Measurements from ENCODE around the gene BCAS3.

GRCh38 chr17:61426482-61427304 lies 749.0 kb downstream of the BCAS3 start:
- TF ChIP-seq, protein P1, sequence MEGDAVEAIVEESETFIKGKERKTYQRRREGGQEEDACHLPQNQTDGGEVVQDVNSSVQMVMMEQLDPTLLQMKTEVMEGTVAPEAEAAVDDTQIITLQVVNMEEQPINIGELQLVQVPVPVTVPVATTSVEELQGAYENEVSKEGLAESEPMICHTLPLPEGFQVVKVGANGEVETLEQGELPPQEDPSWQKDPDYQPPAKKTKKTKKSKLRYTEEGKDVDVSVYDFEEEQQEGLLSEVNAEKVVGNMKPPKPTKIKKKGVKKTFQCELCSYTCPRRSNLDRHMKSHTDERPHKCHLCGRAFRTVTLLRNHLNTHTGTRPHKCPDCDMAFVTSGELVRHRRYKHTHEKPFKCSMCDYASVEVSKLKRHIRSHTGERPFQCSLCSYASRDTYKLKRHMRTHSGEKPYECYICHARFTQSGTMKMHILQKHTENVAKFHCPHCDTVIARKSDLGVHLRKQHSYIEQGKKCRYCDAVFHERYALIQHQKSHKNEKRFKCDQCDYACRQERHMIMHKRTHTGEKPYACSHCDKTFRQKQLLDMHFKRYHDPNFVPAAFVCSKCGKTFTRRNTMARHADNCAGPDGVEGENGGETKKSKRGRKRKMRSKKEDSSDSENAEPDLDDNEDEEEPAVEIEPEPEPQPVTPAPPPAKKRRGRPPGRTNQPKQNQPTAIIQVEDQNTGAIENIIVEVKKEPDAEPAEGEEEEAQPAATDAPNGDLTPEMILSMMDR (IDR thresholded peaks at IDR 0.05): no peak
- TF ChIP-seq ZFX (IDR thresholded peaks at IDR 0.05; ENCODE audit: borderline replicate concordance): no peak
